Subcutaneous adipose tissue (tissue), 4 donors: ENCODE results near the gene TTLL8. TPM values are rescaled to one million over a fixed set of nuclear protein-coding genes. Genes with fewer than 3 reads are reported as not detected.

ENCODE experiments used
- total RNA-seq, 4 donors: library from RNA; depleted of rRNA; stranded (reverse); fragments of >200 nt; gene quantifications; one replicate each; pipeline ENCODE4 v1.1.0, GENCODE V29; 2016
- TF ChIP-seq, protein P1 (sequence below): fragments of 450-650 bp; IDR thresholded peaks from one replicate; pipeline ENCODE4 v1.5.1; 2016; ENCODE audit warnings: low read depth, mild to moderate bottlenecking, control low read depth, antibody characterized with exemption, moderate library complexity

Gene TTLL8
- total RNA-seq, 4 donors from 2014 or later: not detected

DNA sequence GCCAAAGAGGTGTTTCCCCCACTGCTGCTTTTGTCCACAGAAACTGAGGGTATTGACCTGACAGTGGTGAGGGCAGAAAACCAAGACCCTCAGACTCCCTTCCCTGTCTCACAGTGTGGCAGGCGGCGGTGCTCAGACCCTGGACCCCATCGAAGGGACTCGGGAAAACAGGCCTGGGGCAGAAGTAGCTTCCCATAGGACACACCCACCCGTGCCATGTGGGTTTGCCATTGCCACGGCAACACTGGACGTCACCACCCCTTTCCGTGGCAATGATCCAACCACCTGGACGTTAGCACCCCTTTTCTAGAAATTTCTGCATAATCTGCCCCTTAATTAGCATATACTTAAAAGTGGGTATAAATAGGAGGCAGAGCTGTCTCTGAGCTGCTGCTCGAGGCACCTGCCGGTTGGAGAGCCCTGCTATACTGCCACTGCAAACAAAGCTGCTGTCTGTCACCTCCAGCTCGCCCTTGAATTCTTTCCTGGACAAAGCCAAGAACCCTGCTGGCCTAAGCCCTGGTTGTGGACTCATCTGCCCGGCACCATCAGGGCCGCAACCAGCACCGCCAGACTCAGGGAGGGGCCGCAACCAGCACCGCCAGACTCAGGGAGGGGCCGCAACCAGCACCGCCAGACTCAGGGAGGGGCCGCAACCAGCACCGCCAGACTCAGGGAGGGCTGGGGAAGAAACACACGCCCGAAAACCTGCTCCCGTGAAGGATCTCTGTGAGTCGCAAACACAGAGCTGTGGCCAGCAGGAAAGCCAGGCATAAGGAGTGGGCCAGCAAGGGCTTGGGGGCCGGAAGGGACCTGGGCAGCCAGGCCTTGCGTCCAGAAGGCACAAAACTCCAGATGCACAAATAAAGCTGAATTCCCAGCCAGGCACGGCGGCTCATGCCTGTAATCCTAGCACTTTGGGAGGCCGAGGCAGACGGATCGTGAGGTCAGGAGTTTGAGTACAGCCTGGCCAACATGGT, 16.7 kb upstream of the TTLL8 start:
- TF ChIP-seq, protein P1, sequence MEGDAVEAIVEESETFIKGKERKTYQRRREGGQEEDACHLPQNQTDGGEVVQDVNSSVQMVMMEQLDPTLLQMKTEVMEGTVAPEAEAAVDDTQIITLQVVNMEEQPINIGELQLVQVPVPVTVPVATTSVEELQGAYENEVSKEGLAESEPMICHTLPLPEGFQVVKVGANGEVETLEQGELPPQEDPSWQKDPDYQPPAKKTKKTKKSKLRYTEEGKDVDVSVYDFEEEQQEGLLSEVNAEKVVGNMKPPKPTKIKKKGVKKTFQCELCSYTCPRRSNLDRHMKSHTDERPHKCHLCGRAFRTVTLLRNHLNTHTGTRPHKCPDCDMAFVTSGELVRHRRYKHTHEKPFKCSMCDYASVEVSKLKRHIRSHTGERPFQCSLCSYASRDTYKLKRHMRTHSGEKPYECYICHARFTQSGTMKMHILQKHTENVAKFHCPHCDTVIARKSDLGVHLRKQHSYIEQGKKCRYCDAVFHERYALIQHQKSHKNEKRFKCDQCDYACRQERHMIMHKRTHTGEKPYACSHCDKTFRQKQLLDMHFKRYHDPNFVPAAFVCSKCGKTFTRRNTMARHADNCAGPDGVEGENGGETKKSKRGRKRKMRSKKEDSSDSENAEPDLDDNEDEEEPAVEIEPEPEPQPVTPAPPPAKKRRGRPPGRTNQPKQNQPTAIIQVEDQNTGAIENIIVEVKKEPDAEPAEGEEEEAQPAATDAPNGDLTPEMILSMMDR: no peak

DNA sequence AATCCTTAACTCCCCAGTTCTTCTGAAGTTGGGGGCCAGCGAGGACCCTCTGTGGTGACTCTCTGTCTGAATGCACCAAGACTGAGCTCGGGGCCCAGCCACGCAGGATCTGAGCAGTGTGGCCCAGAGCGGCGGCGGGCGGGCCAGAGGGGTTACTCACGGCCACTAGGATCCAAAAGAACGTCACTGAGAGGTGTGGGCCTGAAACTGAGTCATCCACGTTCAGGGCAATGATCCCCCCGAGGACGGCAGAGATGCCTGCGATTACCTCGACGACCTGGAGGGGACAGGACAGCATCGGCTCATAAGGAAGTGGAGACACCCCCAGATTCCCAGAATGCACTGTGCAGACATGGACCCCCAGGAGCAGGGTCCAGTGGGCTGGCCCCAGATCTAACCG, 16.0 kb upstream of the TTLL8 start:
- TF ChIP-seq, protein P1: no peak

DNA sequence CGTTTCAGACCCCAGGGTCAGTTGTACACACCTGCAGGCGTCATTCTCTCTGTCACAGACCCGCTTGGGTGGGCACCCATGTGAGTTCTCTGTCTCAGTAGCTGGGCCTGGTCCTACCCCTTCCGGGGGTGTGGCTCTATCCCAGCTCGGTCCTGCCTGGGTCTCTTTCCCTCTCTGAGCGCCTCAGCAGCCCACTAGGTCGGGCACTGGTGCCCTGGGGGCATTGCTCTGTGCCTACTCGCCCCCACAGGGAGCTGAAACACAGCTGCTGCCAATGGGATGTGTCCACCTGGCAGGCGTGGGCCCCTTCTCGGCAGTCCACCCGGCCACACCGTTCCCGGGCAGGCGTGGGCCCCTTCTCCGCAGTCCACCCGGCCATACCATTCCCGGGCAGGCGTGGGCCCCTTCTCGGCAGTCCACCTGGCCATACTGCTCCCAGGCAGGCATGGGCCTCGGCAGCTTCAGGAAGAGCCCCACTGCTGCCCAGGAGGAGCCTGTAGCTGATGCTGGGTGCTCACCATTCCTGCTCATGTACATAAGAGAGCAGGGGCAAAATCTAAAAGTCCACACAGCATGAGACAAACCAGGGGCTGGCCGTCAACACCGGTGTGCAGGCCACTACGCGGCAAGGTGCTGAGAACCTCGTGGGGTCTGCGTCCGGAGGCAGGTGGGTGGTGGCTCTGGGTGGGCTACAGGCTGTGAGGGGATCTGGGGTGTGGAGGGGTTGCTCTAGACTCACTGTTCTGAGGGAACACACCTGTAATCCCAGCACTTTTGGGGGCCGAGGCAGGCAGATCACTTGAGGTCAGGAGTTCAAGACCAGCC, 14.8 kb upstream of the TTLL8 start:
- TF ChIP-seq, protein P1: no peak

DNA sequence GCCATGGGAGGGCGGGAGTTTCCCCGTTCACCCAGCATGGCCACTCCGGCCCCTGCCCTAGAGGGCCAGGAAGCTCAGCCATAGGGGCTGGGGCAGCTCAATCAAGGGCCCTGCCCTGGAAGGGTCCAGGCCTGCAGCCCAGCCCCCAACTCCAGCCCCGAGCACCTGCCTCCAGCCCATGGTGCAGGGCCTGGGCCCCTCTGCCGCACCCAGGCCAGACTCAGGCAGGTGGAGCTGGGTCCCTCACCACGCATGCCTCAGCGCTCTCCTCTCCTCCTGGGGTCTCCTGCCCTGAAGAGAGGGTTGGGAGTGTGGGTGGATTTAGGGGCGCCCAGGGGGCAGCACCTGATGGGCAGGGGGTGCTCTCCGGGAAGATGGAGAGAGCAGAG, 14.1 kb upstream of the TTLL8 start:
- TF ChIP-seq, protein P1: no peak

DNA sequence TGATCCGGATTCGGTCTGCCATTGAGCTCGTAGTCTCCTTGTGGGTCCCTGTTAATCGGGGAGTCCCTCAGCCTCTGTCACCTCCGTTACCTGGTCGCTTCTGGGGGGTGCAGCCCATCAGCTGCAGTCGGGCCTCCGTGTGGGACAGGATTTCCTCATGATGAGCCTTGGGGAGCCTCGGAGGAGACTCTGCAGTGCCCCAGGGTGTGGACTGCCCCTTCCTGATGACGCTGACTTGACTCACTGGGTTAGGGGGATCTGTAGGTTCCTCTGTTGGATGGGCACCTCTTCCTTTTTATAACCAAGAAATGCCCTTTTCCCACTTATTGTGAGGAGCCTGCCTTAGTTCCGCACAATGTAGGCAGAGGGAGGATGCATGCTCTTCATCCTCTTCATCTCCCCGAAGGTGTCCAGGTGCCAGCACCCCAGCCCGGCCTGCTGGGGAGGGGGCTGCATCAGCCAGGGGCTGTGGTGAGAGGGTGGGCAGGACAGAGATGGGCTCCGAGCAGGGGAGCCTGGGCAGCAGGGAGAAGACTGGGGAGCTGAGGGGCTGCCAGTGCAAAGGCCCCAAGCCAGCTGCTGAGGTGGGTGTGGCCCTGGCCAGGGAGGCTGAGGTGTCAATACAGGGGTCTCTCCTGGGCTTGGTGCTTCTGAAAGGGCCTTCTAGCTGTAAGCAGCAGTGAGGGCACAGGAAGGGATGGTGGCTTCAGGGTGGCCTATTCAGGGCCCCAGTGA, 13.5 kb upstream of the TTLL8 start:
- TF ChIP-seq, protein P1: no peak

DNA sequence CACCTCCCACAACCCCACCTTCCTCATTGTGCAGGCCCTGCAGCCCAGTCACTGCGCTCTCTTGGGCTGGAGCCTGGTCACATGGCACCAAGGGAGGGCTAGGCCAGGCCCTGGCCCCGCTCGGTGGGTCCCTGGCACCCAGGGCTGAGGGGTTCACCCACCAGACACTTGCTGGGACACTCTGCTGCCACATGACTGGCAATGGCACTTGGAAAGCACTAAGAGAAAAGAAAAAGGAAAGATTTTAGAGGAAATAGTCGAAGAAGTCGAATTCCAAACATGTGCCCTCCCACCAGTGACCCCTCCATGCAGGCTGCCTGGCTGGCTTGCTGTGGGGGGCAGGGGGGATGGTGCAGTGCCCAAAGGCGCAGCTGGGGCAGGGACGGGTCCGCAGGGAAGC, 12.3 kb upstream of the TTLL8 start:
- TF ChIP-seq, protein P1: no peak
